Natural killer cell (primary cell): Measurements from ENCODE around the gene VTCN1. TPM values are rescaled to one million over a fixed set of nuclear protein-coding genes. Genes with fewer than 3 reads are reported as not detected.

Experiments
- ATAC-seq, 3 donors: fragments of 150-1000 bp in 2 of 3; fragments of 200-7000 bp in 1 of 3; cut with Tn5 transposase; 1 replicate in 1 of 3; 2 replicates in 2 of 3; pipeline ENCODE4 v1.10.0; 2021; ENCODE audit warnings: mild to moderate bottlenecking in 2 of 3, moderate library complexity in 2 of 3
- DNase-seq, 2 donors: peaks; one replicate each; pipeline versions ENCODE4 v3.0.0 to v3.0.0-alpha.2; 2013 to 2021; ENCODE audit warnings: mixed read lengths in 1 of 2
- H3K27ac ChIP-seq: one replicate; pipeline ENCODE4 v1.5.1; 2013; ENCODE audit warnings: mild to moderate bottlenecking, low read length
- H3K27me3 ChIP-seq: one replicate; pipeline ENCODE4 v1.6.1; 2013; ENCODE audit warnings: low read length; ENCODE audit not compliant: control insufficient read depth, insufficient read depth
- H3K36me3 ChIP-seq: one replicate; pipeline ENCODE4 v1.6.1; 2013; ENCODE audit warnings: low read length; ENCODE audit not compliant: control insufficient read depth, insufficient read depth
- H3K4me1 ChIP-seq: one replicate; pipeline ENCODE4 v1.6.1; 2013; ENCODE audit warnings: low read length; ENCODE audit not compliant: control insufficient read depth, insufficient read depth
- H3K4me3 ChIP-seq: one replicate; pipeline ENCODE4 v1.5.1; 2013; ENCODE audit warnings: low read length
- H3K9me3 ChIP-seq: one replicate; pipeline ENCODE4 v1.6.1; 2013; ENCODE audit warnings: low read length; ENCODE audit not compliant: control insufficient read depth, insufficient read depth
- H3K27ac Mint-ChIP-seq, 2 donors: one replicate each; pipeline ENCODE4 v1.8.0; 2022; ENCODE audit warnings: mild to moderate bottlenecking in 2 of 2, mixed read lengths in 2 of 2, moderate library complexity in 1 of 2
- H3K27me3 Mint-ChIP-seq, 2 donors: one replicate each; pipeline ENCODE4 v1.8.0; 2022; ENCODE audit warnings: low read depth in 2 of 2, mixed read lengths in 2 of 2
- H3K36me3 Mint-ChIP-seq: one replicate; pipeline ENCODE4 v1.8.0; 2022; ENCODE audit warnings: mixed read lengths
- H3K4me1 Mint-ChIP-seq, 2 donors: one replicate each; pipeline ENCODE4 v1.8.0; 2022; ENCODE audit warnings: mixed read lengths in 2 of 2
- H3K4me3 Mint-ChIP-seq: one replicate; pipeline ENCODE4 v1.8.0; 2022; ENCODE audit warnings: mild to moderate bottlenecking, moderate library complexity, mixed read lengths
- H3K9me3 Mint-ChIP-seq, 2 donors: one replicate each; pipeline ENCODE4 v1.8.0; 2022; ENCODE audit warnings: mixed read lengths in 2 of 2
- CTCF ChIP-seq: fragments of 200-600 bp; IDR thresholded peaks from one replicate; pipeline ENCODE4 v1.8.0; 2022; ENCODE audit warnings: antibody characterized with exemption
- whole genome bisulfite sequencing: methylation state at CpG from one replicate; pipeline ENCODE4 v1.1.7; 2013; ENCODE audit warnings: missing lambda C conversion rate; ENCODE audit not compliant: insufficient coverage; 5-methylcytosine and 5-hydroxymethylcytosine counted together
- intact Hi-C: fragments of 100-400 bp; cut with micrococcal nuclease; formaldehyde crosslinking; loops from one replicate; pipeline ENCODE4 v1.14.2; 2022
- total RNA-seq, 4 donors: library from RNA; stranded (reverse); fragments of 120-200 nt in 1 of 4; gene quantifications; one replicate each; pipeline versions ENCODE4 v1.2.3 to v1.2.4, GENCODE V29; 2013 to 2022

The VTCN1 gene
- total RNA-seq, 3 donors from 2014 or later (not counting 1 experiment from before 2014, with no cell fraction given): not detected

GRCh38 chr1:117250061-117250606 lies 39.4 kb upstream of the VTCN1 start:
- H3K36me3 ChIP-seq: no peaks in the 10 kb centered on the region
- ATAC-seq (no peak), DNase-seq (no peak)
- no peak overlapping the region for H3K27ac ChIP-seq
- no peaks in the 10 kb centered on the region for H3K9me3 Mint-ChIP-seq
- no peak for TF ChIP-seq CTCF
- H3K4me1 Mint-ChIP-seq: no peaks in the 10 kb centered on the region
- H3K36me3 Mint-ChIP-seq: no peaks in the 10 kb centered on the region
- intact Hi-C loops: no loop called here
- H3K9me3 ChIP-seq: no peaks in the 10 kb centered on the region
- peaks cover 11 to 27% of the 10 kb centered on the region in 2 donors for H3K27me3 Mint-ChIP-seq
- H3K4me1 ChIP-seq: no peaks in the 10 kb centered on the region
- H3K27ac Mint-ChIP-seq: no peak overlapping the region
- no peak overlapping the region for H3K4me3 ChIP-seq
- H3K4me3 Mint-ChIP-seq: no peak overlapping the region
- H3K27me3 ChIP-seq: peaks cover 2% of the 10 kb centered on the region

- ATAC-seq (no peak), DNase-seq (no peak)
- no peak for TF ChIP-seq CTCF
- Mint-ChIP-seq H3K9me3 (no peaks in the 10 kb centered on the region), H3K27ac (no peak overlapping the region), H3K4me3 (no peak overlapping the region), H3K27me3 (peaks cover 28 to 49% of the 10 kb centered on the region in 2 donors), H3K4me1 (no peaks in the 10 kb centered on the region), H3K36me3 (no peaks in the 10 kb centered on the region)
- no peaks in the 10 kb centered on the region for H3K9me3 ChIP-seq
- H3K27ac ChIP-seq: no peak overlapping the region
- no peak overlapping the region for H3K4me3 ChIP-seq
- H3K36me3 ChIP-seq: no peaks in the 10 kb centered on the region
- 83% methylated on average over 2 of the region's 2 CpGs for WGBS
- no peaks in the 10 kb centered on the region for H3K4me1 ChIP-seq
- intact Hi-C loops: no loop called here
- H3K27me3 ChIP-seq: peaks cover 6% of the 10 kb centered on the region
These were observed 34.2 kb upstream of the VTCN1 start for GRCh38 chr1:117244971-117245370.

GRCh38 chr1:117244306-117244705 lies 33.6 kb upstream of the VTCN1 start:
- no peak for TF ChIP-seq CTCF
- H3K27me3 Mint-ChIP-seq: peaks cover 28 to 43% of the 10 kb centered on the region in 2 donors
- H3K4me1 Mint-ChIP-seq: no peaks in the 10 kb centered on the region

GRCh38 chr1:117241512-117241911 lies 30.8 kb upstream of the VTCN1 start:
- Histone ChIP-seq H3K27me3 (peaks cover 6% of the 10 kb centered on the region), H3K36me3 (no peaks in the 10 kb centered on the region), H3K9me3 (no peaks in the 10 kb centered on the region), H3K4me3 (no peak overlapping the region), H3K27ac (no peak overlapping the region), H3K4me1 (no peaks in the 10 kb centered on the region)
- Mint-ChIP-seq H3K27ac (no peak overlapping the region), H3K9me3 (no peaks in the 10 kb centered on the region), H3K4me3 (no peak overlapping the region), H3K27me3 (peaks cover 31 to 37% of the 10 kb centered on the region in 2 donors), H3K4me1 (no peaks in the 10 kb centered on the region), H3K36me3 (no peaks in the 10 kb centered on the region)
- ATAC-seq (no peak), DNase-seq (no peak)
- no peak for TF ChIP-seq CTCF
- intact Hi-C loops: no loop called here
- WGBS: 82% methylated on average over 3 of the region's 3 CpGs

More at GRCh38 chr1:117244306-117244705, 33.6 kb upstream of the VTCN1 start:
- H3K27me3 ChIP-seq: peaks cover 6% of the 10 kb centered on the region
- H3K4me3 ChIP-seq: no peak overlapping the region
- ATAC-seq (no peak), DNase-seq (no peak)
- Mint-ChIP-seq H3K36me3 (no peaks in the 10 kb centered on the region), H3K27ac (no peak overlapping the region), H3K4me3 (no peak overlapping the region), H3K9me3 (no peaks in the 10 kb centered on the region)
- WGBS: 94% methylated on average over 2 of the region's 2 CpGs
- intact Hi-C loops: no loop called here
- H3K36me3 ChIP-seq: no peaks in the 10 kb centered on the region
- no peaks in the 10 kb centered on the region for H3K4me1 ChIP-seq
- H3K9me3 ChIP-seq: no peaks in the 10 kb centered on the region
- no peak overlapping the region for H3K27ac ChIP-seq
